Suprapubic skin (tissue), 4 donors: Measurements from ENCODE around the gene CREB5. TPM values are rescaled to one million over a fixed set of nuclear protein-coding genes. Genes with fewer than 3 reads are reported as not detected.

ENCODE experiments used
- DNase-seq, 2 donors: peaks; one replicate each; pipeline ENCODE4 v3.0.0-alpha.2; 2019; ENCODE audit warnings: low spot score in 2 of 2
- H3K27ac ChIP-seq: fragments of 200-600 bp; sonication (generic); one replicate; pipeline ENCODE4 v1.5.1; 2019
- H3K27me3 ChIP-seq: fragments of 200-600 bp; sonication (generic); one replicate; pipeline ENCODE4 v1.5.1; 2019
- H3K36me3 ChIP-seq: fragments of 200-600 bp; sonication (generic); one replicate; pipeline ENCODE4 v1.5.1; 2019
- H3K4me1 ChIP-seq: fragments of 200-600 bp; sonication (generic); one replicate; pipeline ENCODE4 v1.5.1; 2019
- H3K4me3 ChIP-seq: fragments of 200-600 bp; sonication (generic); one replicate; pipeline ENCODE4 v1.5.1; 2019; ENCODE audit warnings: mild to moderate bottlenecking
- H3K9me3 ChIP-seq: fragments of 200-600 bp; sonication (generic); one replicate; pipeline ENCODE4 v1.5.1; 2019
- CTCF ChIP-seq, 2 donors: fragments of 200-600 bp in 1 of 2; fragments of 450-650 bp in 1 of 2; sonication (generic) in 1 of 2; IDR thresholded peaks; one replicate each; pipeline ENCODE4 v1.5.1; 2016 to 2019; ENCODE audit warnings: antibody characterized with exemption in 2 of 2, mild to moderate bottlenecking in 1 of 2, moderate library complexity in 1 of 2
- EP300 ChIP-seq: sonication (generic); formaldehyde crosslinking; IDR thresholded peaks from one replicate; pipeline ENCODE4 v1.6.1; 2017; ENCODE audit warnings: antibody characterized with exemption
- POLR2A ChIP-seq, 2 donors: fragments of 450-650 bp; IDR thresholded peaks; one replicate each; pipeline ENCODE4 v1.6.1; 2017; ENCODE audit warnings: antibody characterized with exemption in 2 of 2, mild to moderate bottlenecking in 2 of 2, moderate library complexity in 2 of 2
- POLR2AphosphoS5 ChIP-seq, 3 donors: sonication (generic); formaldehyde crosslinking; IDR thresholded peaks; one replicate each; pipeline ENCODE4 v1.6.1; 2017; ENCODE audit warnings: antibody characterized with exemption in 3 of 3
- WGBS: methylation state at CpG from one replicate; pipeline ENCODE4 v1.1.5; 2018; 5-methylcytosine and 5-hydroxymethylcytosine counted together
- total RNA-seq, 4 donors: library from RNA; depleted of rRNA; stranded (reverse); fragments of >200 nt; gene quantifications; one replicate each; pipeline ENCODE4 v1.1.0, GENCODE V29; 2016

The CREB5 gene
- total RNA-seq, 4 donors from 2014 or later = 6.2 to 12.1 (median 10.0) TPM

GRCh38 chr7:28830846-28831245, 418.5 kb downstream of the CREB5 start:
- 38% methylated on average over 1 of the region's 1 CpG for WGBS
- Histone ChIP-seq H3K4me3 (no peak overlapping the region), H3K9me3 (no peaks in the 10 kb centered on the region), H3K36me3 (no peaks in the 10 kb centered on the region), H3K27me3 (no peaks in the 10 kb centered on the region), H3K27ac (no peak overlapping the region), H3K4me1 (no peaks in the 10 kb centered on the region)
- no peak for DNase-seq
- TF ChIP-seq POLR2AphosphoS5 (IDR thresholded peaks at IDR 0.05) (no peak), POLR2A (IDR thresholded peaks at IDR 0.05) (no peak), EP300 (no peak), CTCF (IDR thresholded peaks at IDR 0.05) (no peak)

- WGBS = 93% methylated on average over 3 of the region's 3 CpGs
Observed at GRCh38 chr7:28832669-28833068, 420.4 kb downstream of the CREB5 start.

GRCh38 chr7:28835800-28836199, 423.5 kb downstream of the CREB5 start:
- no peak for DNase-seq
- H3K9me3 ChIP-seq = no peaks in the 10 kb centered on the region
- TF ChIP-seq POLR2AphosphoS5 (IDR thresholded peaks at IDR 0.05) = no peak
- TF ChIP-seq CTCF (IDR thresholded peaks at IDR 0.05) = no peak
- no peak for TF ChIP-seq POLR2A (IDR thresholded peaks at IDR 0.05)
- no peak for TF ChIP-seq EP300
- no peak overlapping the region for H3K27ac ChIP-seq
- no peaks in the 10 kb centered on the region for H3K36me3 ChIP-seq
- no peaks in the 10 kb centered on the region for H3K4me1 ChIP-seq
- H3K4me3 ChIP-seq = no peak overlapping the region
- no peaks in the 10 kb centered on the region for H3K27me3 ChIP-seq

More at GRCh38 chr7:28832669-28833068, 420.4 kb downstream of the CREB5 start:
- H3K4me1 ChIP-seq = no peaks in the 10 kb centered on the region
- no peaks in the 10 kb centered on the region for H3K9me3 ChIP-seq
- H3K27me3 ChIP-seq = no peaks in the 10 kb centered on the region
- no peak overlapping the region for H3K4me3 ChIP-seq
- no peak overlapping the region for H3K27ac ChIP-seq
- no peaks in the 10 kb centered on the region for H3K36me3 ChIP-seq
- no peak for DNase-seq
- no peak for TF ChIP-seq CTCF (IDR thresholded peaks at IDR 0.05)
- TF ChIP-seq POLR2AphosphoS5 (IDR thresholded peaks at IDR 0.05) = no peak
- no peak for TF ChIP-seq EP300
- no peak for TF ChIP-seq POLR2A (IDR thresholded peaks at IDR 0.05)

- H3K4me1 ChIP-seq = no peaks in the 10 kb centered on the region
- H3K9me3 ChIP-seq = no peaks in the 10 kb centered on the region
- TF ChIP-seq EP300 (no peak), POLR2AphosphoS5 (IDR thresholded peaks at IDR 0.05) (no peak), CTCF (IDR thresholded peaks at IDR 0.05) (no peak), POLR2A (IDR thresholded peaks at IDR 0.05) (no peak)
- 79% methylated on average over 3 of the region's 3 CpGs for WGBS
- no peaks in the 10 kb centered on the region for H3K36me3 ChIP-seq
- H3K27ac ChIP-seq = no peak overlapping the region
- DNase-seq = no peak
- no peak overlapping the region for H3K4me3 ChIP-seq
- no peaks in the 10 kb centered on the region for H3K27me3 ChIP-seq
Observed at GRCh38 chr7:28836716-28837115, 424.4 kb downstream of the CREB5 start.

- H3K27me3 ChIP-seq = no peaks in the 10 kb centered on the region
- H3K4me1 ChIP-seq = no peaks in the 10 kb centered on the region
- H3K9me3 ChIP-seq = no peaks in the 10 kb centered on the region
- DNase-seq = no peak
- TF ChIP-seq POLR2AphosphoS5 (IDR thresholded peaks at IDR 0.05) (no peak), EP300 (no peak), POLR2A (IDR thresholded peaks at IDR 0.05) (no peak), CTCF (IDR thresholded peaks at IDR 0.05) (no peak)
- no peak overlapping the region for H3K27ac ChIP-seq
- H3K4me3 ChIP-seq = no peak overlapping the region
- H3K36me3 ChIP-seq = no peaks in the 10 kb centered on the region
- WGBS = 100% methylated on average over 1 of the region's 1 CpG
Observed at GRCh38 chr7:28837216-28837615, 424.9 kb downstream of the CREB5 start.
